Adrenal gland (tissue), 5 donors: Measurements from ENCODE around the gene STRIP2.

Experiments used
- CTCF ChIP-seq, 6 experiments: fragments of 450-650 bp in 4 of 6; fragments of 200-600 bp in 2 of 6; sonication (generic) in 1 of 6; IDR thresholded peaks; 1 replicate in 5 of 6; 2 replicates in 1 of 6; pipeline versions ENCODE4 v1.5.1 to v1.8.0; 2016 to 2021; ENCODE audit warnings: antibody characterized with exemption in 6 of 6, mild to moderate bottlenecking in 2 of 6, moderate library complexity in 1 of 6
- POLR2A ChIP-seq, 2 donors: fragments of 450-650 bp; IDR thresholded peaks; one replicate each; pipeline ENCODE4 v1.6.1; 2017; ENCODE audit warnings: antibody characterized with exemption in 2 of 2, mild to moderate bottlenecking in 2 of 2, moderate library complexity in 1 of 2
- donor health status: DM: no; HTN: no; CAD: no.

GRCh38 chr7:129492391-129492790 lies 58.2 kb downstream of the STRIP2 start:
- TF ChIP-seq POLR2A (IDR thresholded peaks at IDR 0.05) (no peak), CTCF (IDR thresholded peaks at IDR 0.05) (no peak)
